Astrocyte of the hippocampus (primary cell): ENCODE measurements around the gene CFAP221.
A peak's percentile ranks its signal among the peaks of the same experiment; 100 is the strongest.

Experiments
- DNase-seq: peaks from one replicate; pipeline ENCODE4 v3.0.0; 2011; ENCODE audit warnings: low read depth, low spot score

CFAP221 gene

DNA sequence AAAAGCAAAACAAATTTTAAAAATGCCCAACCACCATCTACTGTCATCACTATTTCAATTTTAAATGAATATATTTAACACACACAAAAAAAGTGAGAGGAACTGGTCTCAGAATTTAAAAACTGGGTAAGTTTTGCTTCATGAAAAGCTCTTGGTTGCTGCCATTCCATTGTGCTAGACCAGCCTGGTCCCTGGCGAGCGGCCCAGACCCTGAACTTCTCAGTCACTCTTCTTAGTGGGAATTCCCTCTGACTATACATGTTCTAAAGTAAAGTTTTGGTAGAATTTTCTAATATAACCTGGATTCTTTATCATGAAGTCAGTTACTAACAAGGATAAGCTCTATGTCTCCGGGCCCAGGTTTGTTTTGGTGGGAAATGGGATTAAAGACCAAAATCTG, 99.9 kb downstream of the CFAP221 start:
- DNase-seq: peak; percentile 85

DNA sequence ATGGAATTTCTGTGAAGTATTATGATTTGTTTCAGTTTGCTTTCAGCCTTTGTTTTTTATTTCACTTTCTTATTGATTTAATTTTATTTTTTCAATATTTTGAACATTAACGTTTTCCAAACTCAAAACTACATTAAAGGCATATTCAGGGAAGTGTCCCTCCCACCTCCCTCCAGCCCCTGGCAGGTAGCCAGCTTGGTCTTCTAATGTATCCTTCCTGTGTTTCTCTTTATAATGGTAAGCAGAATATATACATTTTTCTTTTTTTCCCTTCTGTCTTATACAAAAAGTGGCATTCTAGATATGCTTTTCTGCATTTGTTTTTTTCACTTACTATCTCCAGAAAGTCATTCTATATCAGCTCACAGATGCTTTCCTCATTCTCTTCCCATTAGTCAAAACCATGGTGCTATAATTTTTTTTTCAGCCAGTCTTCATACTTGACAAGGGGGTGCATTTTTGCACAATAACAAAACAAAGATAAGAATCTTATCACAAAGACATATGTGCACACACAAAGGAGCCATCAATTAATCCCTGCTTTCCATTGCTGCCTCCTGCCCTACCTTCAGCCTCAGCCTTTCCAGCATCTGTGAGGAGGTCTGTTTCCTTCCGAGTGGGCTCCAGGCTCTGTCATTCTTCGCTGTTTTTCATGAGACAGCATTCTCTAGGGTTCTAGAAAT, 101.1 kb downstream of the CFAP221 start:
- peak; percentile 57 for DNase-seq

DNA sequence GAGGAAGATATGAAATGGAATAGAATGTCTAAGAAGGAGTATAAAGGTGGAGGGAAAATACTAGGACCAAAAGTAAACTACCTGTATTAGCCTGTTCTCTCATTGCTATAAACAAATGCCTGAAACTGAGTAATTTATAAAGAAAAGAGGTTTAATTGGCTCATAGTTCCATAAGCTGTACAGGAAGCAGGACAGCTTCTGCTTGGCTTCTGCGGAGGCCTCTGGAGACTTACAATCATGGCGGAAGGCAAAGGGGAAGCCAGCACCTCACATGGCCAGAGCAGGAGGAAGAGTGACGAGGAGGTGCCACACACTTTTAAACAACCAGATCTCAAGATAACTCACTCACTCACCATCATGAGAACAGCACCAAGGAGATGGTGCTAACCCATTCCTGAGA, 101.9 kb downstream of the CFAP221 start:
- no peak for DNase-seq

DNA sequence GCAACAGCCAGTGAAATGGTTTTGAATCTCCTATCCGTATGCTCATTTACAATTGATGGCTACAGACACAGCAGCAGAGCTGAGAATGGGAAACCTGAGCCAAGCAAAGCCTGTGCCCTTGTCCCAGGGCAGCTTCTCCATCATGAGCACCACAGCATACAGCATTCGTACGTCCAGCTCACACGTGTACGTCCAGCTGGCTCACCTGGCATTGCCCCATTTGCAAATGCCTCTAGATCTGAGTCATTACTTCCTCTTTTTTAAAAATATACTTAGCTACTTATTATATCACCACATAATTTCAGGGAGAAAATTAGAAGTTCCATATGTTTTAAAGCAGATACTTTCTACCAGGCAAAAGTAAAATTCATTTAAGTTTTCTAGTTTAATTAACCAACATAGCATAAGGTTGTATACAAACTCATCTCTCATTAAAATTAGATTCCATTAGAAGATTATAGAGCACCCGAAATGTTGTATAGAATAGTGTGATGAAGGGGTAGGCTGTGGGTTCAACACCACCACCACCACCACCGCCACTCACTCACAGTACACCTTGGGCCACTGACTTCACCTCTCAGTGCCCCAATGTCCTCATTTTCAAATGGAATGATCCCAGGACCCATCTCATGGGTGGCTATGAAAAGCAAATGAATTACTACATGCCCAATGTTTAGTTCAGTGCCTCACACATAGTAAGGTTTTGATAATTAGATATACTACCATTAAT, 103.4 kb downstream of the CFAP221 start:
- DNase-seq: peak; percentile 39

GRCh38 chr2:119649364-119649917, 105.2 kb downstream of the CFAP221 start:
- DNase-seq: no peak

GRCh38 chr2:119650206-119650605, 106.0 kb downstream of the CFAP221 start:
- no peak for DNase-seq

DNA sequence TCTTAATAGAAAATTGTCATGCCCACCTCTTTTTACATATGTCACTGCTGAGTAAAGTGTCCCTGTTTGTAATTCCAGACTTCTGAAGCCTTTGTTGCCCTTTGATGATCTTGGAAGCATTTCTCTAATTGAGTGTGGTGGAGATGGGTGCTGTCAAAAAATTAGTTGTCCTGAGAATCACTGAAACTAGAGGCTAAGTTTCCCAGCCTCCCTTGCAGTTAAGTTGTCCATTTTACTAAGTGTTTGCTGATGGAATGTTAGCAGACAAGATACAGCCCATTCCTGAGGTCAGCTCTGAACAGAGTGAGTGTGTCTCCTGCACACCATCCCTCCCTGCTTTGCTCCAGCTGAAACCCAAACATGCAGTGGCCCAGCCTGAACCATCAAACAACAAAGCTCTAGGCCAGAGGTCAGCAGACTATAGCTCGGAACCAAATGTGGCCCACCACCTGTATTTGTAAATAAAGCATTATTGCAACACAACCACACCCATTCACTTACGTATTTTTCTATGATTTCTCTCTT, 106.7 kb downstream of the CFAP221 start:
- DNase-seq: no peak

DNA sequence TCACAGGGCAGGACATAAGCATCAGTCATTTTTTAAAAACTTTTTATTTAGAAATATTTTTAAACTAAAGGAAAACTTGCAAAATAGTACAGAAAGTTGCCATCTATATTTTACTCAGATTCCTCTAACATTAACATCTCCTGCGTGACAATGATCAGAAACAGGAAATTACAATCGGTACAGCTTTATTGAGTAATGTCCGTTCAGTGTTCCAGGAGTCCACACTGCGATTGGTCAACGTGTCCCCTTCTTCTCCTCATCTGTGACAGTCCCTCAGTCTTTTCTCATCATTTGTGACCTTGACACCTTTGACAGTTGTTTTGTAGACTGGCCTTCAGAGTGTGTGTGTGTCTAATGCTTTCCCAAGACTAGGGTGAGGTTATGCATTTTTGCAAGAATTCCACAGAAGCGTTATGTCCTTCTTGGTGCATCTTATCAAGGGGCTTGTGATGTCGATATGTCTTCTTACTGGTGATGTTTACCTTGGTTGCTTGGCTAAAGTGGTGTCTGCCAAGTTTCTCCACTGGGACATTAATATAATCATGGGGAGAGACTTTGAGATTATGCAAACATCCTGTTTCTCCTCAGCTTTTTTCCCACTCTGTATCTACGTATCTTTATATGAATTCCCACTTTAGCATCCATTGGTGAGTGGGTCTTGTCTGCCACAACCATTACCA, 113.4 kb downstream of the CFAP221 start:
- DNase-seq: no peak

- peak; percentile 53 for DNase-seq
Measured at GRCh38 chr2:119659601-119660342, 115.5 kb downstream of the CFAP221 start.

GRCh38 chr2:119660343-119660658, 116.1 kb downstream of the CFAP221 start:
- DNase-seq: no peak

- DNase-seq: no peak
Measured at GRCh38 chr2:119662297-119662696, 118.0 kb downstream of the CFAP221 start.

GRCh38 chr2:119668546-119668945, 124.3 kb downstream of the CFAP221 start:
- DNase-seq: no peak

DNA sequence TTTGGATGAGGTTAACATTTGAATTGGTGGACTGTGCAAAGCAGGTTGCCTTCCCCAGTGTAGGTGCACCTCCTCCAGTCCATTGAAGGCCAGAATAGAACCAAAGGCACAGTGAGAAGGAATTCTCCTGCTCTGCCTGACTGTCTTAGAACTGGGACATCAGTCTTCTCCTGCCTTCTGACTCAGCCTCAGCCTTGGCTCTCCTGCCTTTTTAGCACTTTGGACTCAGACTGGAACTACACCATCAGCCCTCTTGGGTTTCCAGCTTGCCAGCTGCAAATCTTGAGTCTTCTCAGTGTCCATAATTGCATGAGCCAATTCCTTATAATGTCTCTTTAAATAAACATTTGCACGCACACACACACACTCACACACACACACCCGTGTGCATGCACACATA, 126.8 kb downstream of the CFAP221 start:
- DNase-seq: no peak

- no peak for DNase-seq
Measured at GRCh38 chr2:119671752-119672151, 127.5 kb downstream of the CFAP221 start.

GRCh38 chr2:119672161-119672862, 128.1 kb downstream of the CFAP221 start:
- DNase-seq: no peak

- no peak for DNase-seq
Measured at GRCh38 chr2:119673796-119674195, 129.5 kb downstream of the CFAP221 start.

DNA sequence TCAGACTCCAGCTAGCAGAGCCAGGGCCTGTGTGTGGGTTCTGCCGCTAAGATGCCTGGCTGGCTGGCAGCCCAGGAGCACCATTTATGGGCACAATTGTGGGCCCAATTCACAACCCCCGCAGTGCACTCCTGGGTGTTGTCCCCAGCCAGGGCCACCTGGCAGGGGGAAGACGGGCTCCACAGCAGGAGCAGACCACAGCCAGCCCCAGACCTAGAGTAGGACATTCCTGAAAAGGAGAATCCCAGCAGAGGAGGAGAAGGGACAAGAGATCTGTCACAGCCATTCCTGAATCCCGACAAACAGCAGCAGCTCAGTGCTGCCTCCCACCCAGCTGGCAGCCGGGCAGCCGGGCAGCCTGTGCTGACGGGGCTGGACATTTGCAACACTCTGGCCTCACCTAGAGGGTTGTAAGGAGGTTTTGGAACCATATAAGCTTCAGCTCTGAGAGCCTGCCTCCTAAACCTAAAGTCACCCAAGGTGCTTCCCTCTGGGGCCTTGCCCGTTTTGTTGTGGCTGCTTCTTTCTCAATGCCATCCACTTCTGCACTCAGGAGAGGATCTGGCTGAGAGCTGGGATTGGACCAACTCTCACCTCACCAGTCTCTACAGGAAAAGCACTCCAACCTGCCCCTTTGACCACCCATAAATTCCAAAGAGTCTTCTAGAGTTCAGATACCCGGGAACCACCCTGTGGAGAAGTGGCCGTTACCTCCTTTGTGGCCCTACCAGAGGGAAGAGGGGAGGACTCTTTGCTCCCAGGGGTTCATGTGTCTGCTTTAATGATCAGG, 130.7 kb downstream of the CFAP221 start:
- peak; percentile 51 for DNase-seq

DNA sequence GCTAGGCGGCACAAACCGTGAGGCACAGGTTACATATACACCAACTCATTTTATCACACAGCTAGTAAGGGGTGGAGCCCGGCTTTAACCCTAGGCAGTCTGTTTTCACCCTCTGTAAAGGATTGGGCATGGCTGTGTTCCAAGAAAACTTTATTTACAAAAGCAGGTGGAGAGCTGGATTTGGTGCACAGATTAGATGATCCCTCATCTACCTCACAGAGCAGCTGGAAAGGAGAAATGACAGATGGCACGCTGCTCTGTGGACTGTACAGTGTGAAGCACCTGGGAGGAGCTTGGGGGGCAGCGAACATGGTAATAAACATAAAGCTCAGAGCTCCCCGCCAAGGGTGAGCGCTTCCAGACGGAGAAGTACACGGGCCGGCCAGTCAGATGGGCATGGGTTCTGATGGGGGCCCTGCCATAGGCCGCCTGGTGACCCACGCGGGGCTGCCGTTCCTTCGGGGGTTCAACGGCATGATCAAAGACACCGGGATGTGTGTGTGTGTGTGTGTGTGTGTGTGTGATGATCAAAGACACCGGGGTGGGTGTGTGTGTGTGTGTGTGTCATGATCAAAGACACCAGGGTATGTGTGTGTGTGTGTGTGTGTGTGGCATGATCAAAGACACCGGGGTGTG, 133.9 kb downstream of the CFAP221 start:
- DNase-seq: no peak

GRCh38 chr2:119679526-119679837, 135.2 kb downstream of the CFAP221 start:
- DNase-seq: no peak

DNA sequence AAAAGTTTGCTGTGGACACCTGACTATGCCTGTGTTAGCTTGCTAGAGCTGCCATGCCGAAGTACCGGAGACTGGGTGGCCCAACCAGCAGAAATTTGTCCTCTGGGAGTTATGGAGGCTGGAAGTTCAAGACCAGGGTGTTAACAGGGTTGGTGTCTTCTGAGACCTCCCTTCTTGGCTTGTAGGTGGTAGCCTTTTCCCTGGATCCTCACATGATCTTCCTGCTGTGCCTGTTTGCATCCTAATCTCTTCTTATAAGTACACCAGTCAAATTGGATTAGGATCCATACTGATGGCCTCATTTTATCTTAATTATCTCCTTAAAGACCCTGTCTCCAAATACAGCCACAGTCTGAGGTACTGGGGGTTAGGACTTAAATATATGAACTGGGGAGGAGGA, 135.6 kb downstream of the CFAP221 start:
- DNase-seq: no peak
